ENCODE results near the gene CNNM1.

CNNM1 gene

GRCh38 chr10:99344715-99345114 lies 15.6 kb downstream of the CNNM1 start:
- no peak for TF ChIP-seq GATA3 (IDR thresholded peaks at IDR 0.05; ENCODE audit: low read depth, low read length)
- no peak for TF ChIP-seq GATA2 (IDR thresholded peaks at IDR 0.05; ENCODE audit: low read depth, low read length)

- TF ChIP-seq GATA2 (IDR thresholded peaks at IDR 0.05; ENCODE audit: low read depth, low read length) (no peak), GATA3 (IDR thresholded peaks at IDR 0.05; ENCODE audit: low read depth, low read length) (no peak)
These were observed 16.2 kb downstream of the CNNM1 start for GRCh38 chr10:99345350-99345749.

- TF ChIP-seq GATA3 (IDR thresholded peaks at IDR 0.05; ENCODE audit: low read depth, low read length) (no peak), GATA2 (IDR thresholded peaks at IDR 0.05; ENCODE audit: low read depth, low read length) (no peak; the same call in 1 of the 2 replicates)
These were observed 17.1 kb downstream of the CNNM1 start for GRCh38 chr10:99346247-99346646.

GRCh38 chr10:99347672-99348071 lies 18.5 kb downstream of the CNNM1 start:
- TF ChIP-seq GATA3 (IDR thresholded peaks at IDR 0.05; ENCODE audit: low read depth, low read length) (no peak), GATA2 (IDR thresholded peaks at IDR 0.05; ENCODE audit: low read depth, low read length) (no peak)

- TF ChIP-seq GATA2 (IDR thresholded peaks at IDR 0.05; ENCODE audit: low read depth, low read length) (no peak), GATA3 (IDR thresholded peaks at IDR 0.05; ENCODE audit: low read depth, low read length) (no peak)
These were observed 24.0 kb downstream of the CNNM1 start for GRCh38 chr10:99353182-99353581.

- no peak for TF ChIP-seq GATA2 (IDR thresholded peaks at IDR 0.05; ENCODE audit: low read depth, low read length)
These were observed 28.5 kb downstream of the CNNM1 start for GRCh38 chr10:99357691-99358090.

- TF ChIP-seq GATA2 (IDR thresholded peaks at IDR 0.05; ENCODE audit: low read depth, low read length) (no peak), GATA3 (IDR thresholded peaks at IDR 0.05; ENCODE audit: low read depth, low read length) (no peak)
These were observed 28.9 kb downstream of the CNNM1 start for GRCh38 chr10:99358101-99358500.

- no peak for TF ChIP-seq GATA2 (IDR thresholded peaks at IDR 0.05; ENCODE audit: low read depth, low read length)
- TF ChIP-seq GATA3 (IDR thresholded peaks at IDR 0.05; ENCODE audit: low read depth, low read length): no peak
These were observed 31.8 kb downstream of the CNNM1 start for GRCh38 chr10:99360934-99361333.

GRCh38 chr10:99364125-99364524 lies 35.0 kb downstream of the CNNM1 start:
- no peak for TF ChIP-seq GATA3 (IDR thresholded peaks at IDR 0.05; ENCODE audit: low read depth, low read length)
- TF ChIP-seq GATA2 (IDR thresholded peaks at IDR 0.05; ENCODE audit: low read depth, low read length): no peak

- TF ChIP-seq GATA2 (IDR thresholded peaks at IDR 0.05; ENCODE audit: low read depth, low read length) (no peak), GATA3 (IDR thresholded peaks at IDR 0.05; ENCODE audit: low read depth, low read length) (no peak)
These were observed 36.2 kb downstream of the CNNM1 start for GRCh38 chr10:99365311-99365710.

- TF ChIP-seq GATA3 (IDR thresholded peaks at IDR 0.05; ENCODE audit: low read depth, low read length): no peak
- TF ChIP-seq GATA2 (IDR thresholded peaks at IDR 0.05; ENCODE audit: low read depth, low read length): no peak
These were observed 36.6 kb downstream of the CNNM1 start for GRCh38 chr10:99365736-99366135.

- no peak for TF ChIP-seq GATA2 (IDR thresholded peaks at IDR 0.05; ENCODE audit: low read depth, low read length)
These were observed 37.5 kb downstream of the CNNM1 start for GRCh38 chr10:99366666-99367065.

- no peak for TF ChIP-seq GATA2 (IDR thresholded peaks at IDR 0.05; ENCODE audit: low read depth, low read length)
- TF ChIP-seq GATA3 (IDR thresholded peaks at IDR 0.05; ENCODE audit: low read depth, low read length): no peak
These were observed 39.5 kb downstream of the CNNM1 start for GRCh38 chr10:99368646-99369045.

GRCh38 chr10:99369126-99369525 lies 40.0 kb downstream of the CNNM1 start:
- no peak for TF ChIP-seq GATA2 (IDR thresholded peaks at IDR 0.05; ENCODE audit: low read depth, low read length)
- no peak for TF ChIP-seq GATA3 (IDR thresholded peaks at IDR 0.05; ENCODE audit: low read depth, low read length)

GRCh38 chr10:99369551-99369950 lies 40.4 kb downstream of the CNNM1 start:
- TF ChIP-seq GATA2 (IDR thresholded peaks at IDR 0.05; ENCODE audit: low read depth, low read length) (no peak), GATA3 (IDR thresholded peaks at IDR 0.05; ENCODE audit: low read depth, low read length) (no peak)

GRCh38 chr10:99370993-99371392 lies 41.8 kb downstream of the CNNM1 start:
- TF ChIP-seq GATA2 (IDR thresholded peaks at IDR 0.05; ENCODE audit: low read depth, low read length): no peak
- no peak for TF ChIP-seq GATA3 (IDR thresholded peaks at IDR 0.05; ENCODE audit: low read depth, low read length)
